HepG2 (cell line): ENCODE results near the gene GHRL. TPM values are rescaled to one million over a fixed set of nuclear protein-coding genes. Genes with fewer than 3 reads are reported as not detected.

Source experiments
- AGO1 ChIP-seq: fragments of 200-400 bp; formaldehyde crosslinking; IDR thresholded peaks from 2 replicates; pipeline ENCODE4 v1.6.1; 2017; ENCODE audit warnings: mild to moderate bottlenecking, low read depth, low read length, moderate library complexity; ENCODE audit not compliant: poor library complexity, severe bottlenecking
- ARHGAP35 ChIP-seq: sonication (generic); formaldehyde crosslinking; IDR thresholded peaks from 2 replicates; pipeline ENCODE4 v1.9.0; 2022; ENCODE audit warnings: mild to moderate bottlenecking, inconsistent platforms, moderate library complexity, missing genetic modification reagents, borderline replicate concordance
- ARID5B ChIP-seq: IDR thresholded peaks from 2 replicates; pipeline ENCODE4 v1.4.0; 2020; ENCODE audit warnings: mild to moderate bottlenecking, missing genetic modification reagents
- ARNTL ChIP-seq: sonication (generic); formaldehyde crosslinking; IDR thresholded peaks from 2 replicates; pipeline ENCODE4 v1.4.0; 2020; ENCODE audit warnings: mild to moderate bottlenecking, missing genetic modification reagents
- ATM ChIP-seq: fragments of 450-650 bp; IDR thresholded peaks from 2 replicates; pipeline ENCODE4 v1.7.1; 2017; ENCODE audit warnings: mild to moderate bottlenecking, borderline replicate concordance
- EHMT2 ChIP-seq: fragments of 200-600 bp; sonication (generic); IDR thresholded peaks from 2 replicates; pipeline ENCODE4 v1.7.0; 2017; ENCODE audit warnings: antibody characterized with exemption, low read depth, low read length, borderline replicate concordance
- ETV6 ChIP-seq: sonication (generic); formaldehyde crosslinking; conservative IDR thresholded peaks from 2 replicates; pipeline ENCODE4 v1.4.0; 2020; ENCODE audit warnings: missing genetic modification reagents
- FOXC1 ChIP-seq: sonication (generic); formaldehyde crosslinking; IDR thresholded peaks from 2 replicates; pipeline ENCODE4 v1.8.0; 2022; ENCODE audit warnings: mild to moderate bottlenecking, missing genetic modification reagents, borderline replicate concordance
- JUN ChIP-seq: sonication (generic); formaldehyde crosslinking; IDR thresholded peaks from 2 replicates; pipeline ENCODE4 v1.4.0; 2020; ENCODE audit warnings: mild to moderate bottlenecking, missing genetic modification reagents
- KDM1A ChIP-seq: IDR thresholded peaks from 2 replicates; pipeline ENCODE4 v1.6.1; 2016; ENCODE audit warnings: missing compliant biosample characterization
- MNT ChIP-seq: fragments of 450-650 bp; IDR thresholded peaks from 2 replicates; pipeline ENCODE4 v1.6.1; 2016
- SMAD3 ChIP-seq: sonication (generic); formaldehyde crosslinking; IDR thresholded peaks from 2 replicates; pipeline ENCODE4 v1.4.0; 2020; ENCODE audit warnings: missing genetic modification reagents
- SNRNP70 ChIP-seq: fragments of 200-400 bp; formaldehyde crosslinking; IDR thresholded peaks from 2 replicates; pipeline ENCODE4 v1.6.1; 2017; ENCODE audit warnings: mild to moderate bottlenecking, low read depth, low read length, moderate library complexity
- SOX5 ChIP-seq: IDR thresholded peaks from 2 replicates; pipeline ENCODE4 v1.6.1; 2016; ENCODE audit warnings: borderline replicate concordance
- TAF1 ChIP-seq: sonication (generic); formaldehyde crosslinking; IDR thresholded peaks from 2 replicates; pipeline ENCODE4 v1.4.0; 2020; ENCODE audit warnings: missing genetic modification reagents
- ZBTB49 ChIP-seq: sonication (generic); formaldehyde crosslinking; IDR thresholded peaks from 2 replicates; pipeline ENCODE4 v1.4.0; 2020; ENCODE audit warnings: missing genetic modification reagents, borderline replicate concordance
- ZBTB7B ChIP-seq: sonication (generic); formaldehyde crosslinking; IDR thresholded peaks from 2 replicates; pipeline ENCODE4 v1.4.0; 2020; ENCODE audit warnings: missing genetic modification reagents
- ZNF143 ChIP-seq: sonication (generic); formaldehyde crosslinking; IDR thresholded peaks from 2 replicates; pipeline ENCODE4 v1.4.0; 2020; ENCODE audit warnings: missing genetic modification reagents
- ZNF281 ChIP-seq: sonication (generic); formaldehyde crosslinking; IDR thresholded peaks from 2 replicates; pipeline ENCODE4 v1.4.0; 2020; ENCODE audit warnings: missing genetic modification reagents, borderline replicate concordance
- polyA plus RNA-seq, 8 experiments: library from polyadenylated mRNA; depleted of rRNA in 3 of 8; stranded (reverse) in 7 of 8; unstranded in 1 of 8; fragments of >200 nt; fragmentation: Illumina TruSeq in 4 of 8; extraction: Trizol in 4 of 8; gene quantifications; 2 replicates each; pipeline versions ENCODE4 v1.2.1 to v1.2.3, GENCODE V29; 2011 to 2016; ENCODE audit warnings: low read depth in 4 of 8, missing spikeins in 1 of 8, mixed read lengths in 1 of 8; ENCODE audit not compliant: insufficient read depth in 1 of 8
- total RNA-seq, 5 experiments: library from RNA; depleted of rRNA; stranded (reverse); fragments of >200 nt; fragmentation: Illumina TruSeq; extraction: Trizol; gene quantifications; 2 replicates each; pipeline ENCODE4 v1.2.3, GENCODE V29; 2016; ENCODE audit warnings: low read depth in 1 of 5

Gene GHRL
- total and polyA plus RNA-seq, 2 of the 13 experiments (the other 11 are each of a cell fraction or from before 2014, with no cell fraction given), result 0.09 TPM; not detected in 1

- TF ChIP-seq ZNF281 (no peak), SMAD3 (CRISPR knock-in tag) (no peak), ZNF143 (no peak), ARID5B (CRISPR knock-in tag) (no peak), ZBTB7B (CRISPR knock-in tag) (0 out of 2 replicates have a peak, but pooled peaks have one; percentile 37), JUN (CRISPR knock-in tag) (no peak), EHMT2 (no peak), ZBTB49 (CRISPR knock-in tag) (no peak), SNRNP70 (no peak), ARNTL (CRISPR knock-in tag) (no peak), FOXC1 (CRISPR knock-in tag) (peak; percentile 49; the same call in 1 of the 2 replicates), TAF1 (no peak), ARHGAP35 (CRISPR knock-in tag) (peak; percentile 8; the same call in 1 of the 2 replicates), ATM (no peak), ETV6 (no peak), AGO1 (no peak), KDM1A (CRISPR knock-in tag) (no peak), SOX5 (no peak), MNT (peak; percentile 69)
Measured at GRCh38 chr3:10337323-10338163, 44.8 kb upstream of the GHRL start (continued).
